NOMO-1 treated with dmso at 0.1 percent for 144 hours (cell line): ENCODE results near the gene PNMA8A.

Experiments used
- DNase-seq: peaks from one replicate; lab custom pipeline; 2025; ENCODE audit not compliant: unreplicated experiment; lab: John Stamatoyannopoulos, UW

The PNMA8A gene

GRCh38 chr19:46429999-46430398, 41.4 kb downstream of the PNMA8A start:
- no peak for DNase-seq

- DNase-seq: no peak
These were observed 42.9 kb downstream of the PNMA8A start, which contains the start of gene PNMA8C for GRCh38 chr19:46428239-46429135. TSS of gene PNMA8C (minus strand) at chr19:46428936. CDS start at chr19:46428359, 577 bp downstream.

- no peak for DNase-seq
These were observed 43.8 kb downstream of the PNMA8A start for GRCh38 chr19:46427518-46428045.

- DNase-seq: no peak
These were observed 44.7 kb downstream of the PNMA8A start for GRCh38 chr19:46426506-46427162.

- no peak for DNase-seq
These were observed 45.3 kb downstream of the PNMA8A start for GRCh38 chr19:46426035-46426505.

GRCh38 chr19:46423188-46423587, 48.2 kb downstream of the PNMA8A start:
- no peak for DNase-seq

- no peak for DNase-seq
These were observed 49.0 kb downstream of the PNMA8A start for GRCh38 chr19:46422344-46422743.

GRCh38 chr19:46420056-46420455, 51.3 kb downstream of the PNMA8A start:
- no peak for DNase-seq
